Heart left ventricle (tissue), 16 donors: Measurements from ENCODE around the gene COMMD1. TPM values are rescaled to one million over a fixed set of nuclear protein-coding genes. Genes with fewer than 3 reads are reported as not detected.
A peak's percentile ranks its signal among the peaks of the same experiment; 100 is the strongest.
"Not testable (repeated sequence)": the region's sequence is repeated elsewhere in the genome, so short reads cannot be mapped to it uniquely, and the experiment has no call there.

Experiments
- ATAC-seq, 4 donors: fragments of 200-7000 bp; cut with Tn5 transposase; one replicate each; pipeline ENCODE4 v1.9.1; 2020 to 2022; ENCODE audit warnings: moderate library complexity in 4 of 4, mild to moderate bottlenecking in 3 of 4, moderate number of reproducible peaks in 1 of 4
- DNase-seq, 5 donors: peaks; one replicate each; pipeline ENCODE4 v3.0.0-alpha.2; 2020
- H3K27ac ChIP-seq, 12 donors: fragments of 200-600 bp; sonication (generic) in 4 of 12; one replicate each; pipeline versions ENCODE4 v1.5.0 to v1.8.0; 2016 to 2022; ENCODE audit warnings: mild to moderate bottlenecking in 2 of 12
- H3K27me3 ChIP-seq, 9 donors: fragments of 200-600 bp; sonication (generic) in 2 of 9; one replicate each; pipeline versions ENCODE4 v1.5.1 to v1.8.0; 2016 to 2022; ENCODE audit warnings: mild to moderate bottlenecking in 3 of 9
- H3K36me3 ChIP-seq, 9 donors: fragments of 200-600 bp; sonication (generic) in 2 of 9; one replicate each; pipeline versions ENCODE4 v1.5.0 to v1.8.0; 2018 to 2022; ENCODE audit warnings: mild to moderate bottlenecking in 2 of 9
- H3K4me1 ChIP-seq, 12 donors: fragments of 200-600 bp; sonication (generic) in 4 of 12; one replicate each; pipeline versions ENCODE4 v1.5.0 to v1.8.0; 2016 to 2022; ENCODE audit warnings: mild to moderate bottlenecking in 3 of 12
- H3K4me3 ChIP-seq, 12 donors: fragments of 200-600 bp; sonication (generic) in 4 of 12; one replicate each; pipeline versions ENCODE4 v1.5.0 to v1.8.0; 2017 to 2022; ENCODE audit warnings: mild to moderate bottlenecking in 9 of 12, moderate library complexity in 4 of 12
- H3K9me3 ChIP-seq, 12 donors: fragments of 200-600 bp; sonication (generic) in 4 of 12; one replicate each; pipeline versions ENCODE4 v1.5.0 to v1.8.0; 2016 to 2022; ENCODE audit warnings: mild to moderate bottlenecking in 1 of 12
- CTCF ChIP-seq, 12 donors: fragments of 200-600 bp; sonication (generic) in 4 of 12; IDR thresholded peaks; one replicate each; pipeline versions ENCODE4 v1.5.0 to v1.8.0; 2018 to 2022; ENCODE audit warnings: antibody characterized with exemption in 12 of 12, mild to moderate bottlenecking in 5 of 12
- POLR2A ChIP-seq, 2 donors: fragments of 450-650 bp; IDR thresholded peaks; one replicate each; pipeline ENCODE4 v1.6.1; 2017; ENCODE audit warnings: antibody characterized with exemption in 2 of 2, mild to moderate bottlenecking in 2 of 2, moderate library complexity in 2 of 2
- WGBS, 4 donors: extraction: QIAGEN DNeasy Blood & Tissue Kit in 2 of 4; methylation state at CpG; one replicate each; pipeline versions ENCODE4 v1.1.5 to v1.1.7; 2013 to 2018; 5-methylcytosine and 5-hydroxymethylcytosine counted together
- intact Hi-C, 10 donors: fragments of 100-400 bp; cut with DNase I; formaldehyde crosslinking; loops; one replicate each; pipeline versions ENCODE4 v1.11.1 to v1.14.2; 2022
- polyA plus RNA-seq, 2 donors: library from polyadenylated mRNA; stranded (reverse); fragments of 200-250 nt; gene quantifications; one replicate each; pipeline ENCODE4 v1.2.3, GENCODE V29; 2013
- total RNA-seq, 9 donors: library from RNA; depleted of rRNA in 2 of 9; stranded (reverse); fragments of >200 nt in 2 of 9; fragmentation: NEBNext Ultra II Directional in 3 of 9; extraction: Animal tissue kit (Norgen Biotek cat#: 25700) in 3 of 9; gene quantifications; one replicate each; pipeline versions ENCODE4 v1.1.0 to v1.2.4, GENCODE V29; 2016 to 2023
- donor health status: ischemic (EF 13 %, LVEDD 7.1; RV severe dilation, severe dysfunction).
- donor health status: healthy with polysubstance abuse.
- donor health status: DM: no; HTN: yes; CAD: no.
- donor health status: DM: no; HTN: no; CAD: no.
- donor health status: ischemic (EF 25% LVEDD 6.9; RV normal size, moderate dysfunction).
- donor health status: ischemic (EF 25% LVEDD 5.7; RV mildly dilated, moderate dysfunction).
- donor health status: healthy.
- donor health status: DM: yes; HTN: yes; CAD: no.
- donor health status: ischemic (EF 35%, LVEDD 5.7; RV mildly dilated, moderate dysfunction).
- donor health status: nonischemic (EF 11% LVEDD 7.7; RV severe dilation, severe dysfunction).
- donor health status: DM: yes; HTN: yes; CAD: no.
- donor health status: PGD.
- donor health status: ischemic (EF 29% LVEDD 5.4; RV normal size, mild dysfunction).
- donor health status: nonischemic (EF 23%, LVEDD 6.1; RV moderate dilation, normal function).

The COMMD1 gene
- total and polyA plus RNA-seq, 11 donors = 50.1 to 99.5 (median 69.3) TPM

- Histone ChIP-seq H3K27ac (no peak overlapping the region), H3K9me3 (no peaks in the 10 kb centered on the region), H3K4me3 (no peak overlapping the region), H3K36me3 (peaks cover 0 to 8% (median 0%) of the 10 kb centered on the region in 9 donors), H3K27me3 (no peaks in the 10 kb centered on the region), H3K4me1 (peaks cover 0 to 18% (median 3%) of the 10 kb centered on the region in 12 donors)
- WGBS, 4 donors = 89 to 95% (median 94%) methylated on average over 8 of the region's 8 CpGs
- TF ChIP-seq CTCF (IDR thresholded peaks at IDR 0.05) (no peak), POLR2A (IDR thresholded peaks at IDR 0.05) (no peak)
- DNase-seq = no peak
- intact Hi-C loops = loop anchor here in 3 of 10 donors (5.0 to 10.0 kb wide), 3 partner anchors 184 to 414 kb away; partner anchors contain the start of gene B3GNT2 (in 1 of the 3)
- no peak for ATAC-seq
These were observed 93.0 kb downstream of the COMMD1 start for GRCh38 chr2:61998426-61998825.

- Histone ChIP-seq H3K9me3 (no peaks in the 10 kb centered on the region), H3K4me1 (peaks cover 0 to 6% (median 0%) of the 10 kb centered on the region in 12 donors), H3K4me3 (no peak overlapping the region), H3K36me3 (peaks cover 0 to 13% (median 0%) of the 10 kb centered on the region in 9 donors), H3K27ac (no peak overlapping the region), H3K27me3 (no peaks in the 10 kb centered on the region)
- intact Hi-C loops = no loop called here
- no peak for ATAC-seq
- no peak for TF ChIP-seq CTCF (IDR thresholded peaks at IDR 0.05)
- TF ChIP-seq POLR2A (IDR thresholded peaks at IDR 0.05) = no peak
- WGBS, 4 donors = 83 to 95% (median 92%) methylated on average over 5 of the region's 5 CpGs
- no peak for DNase-seq
These were observed 95.1 kb downstream of the COMMD1 start for GRCh38 chr2:62000538-62000937.

GRCh38 chr2:62001431-62001830 is 96.0 kb downstream of the COMMD1 start:
- Histone ChIP-seq H3K36me3 (peaks cover 0 to 13% (median 0%) of the 10 kb centered on the region in 9 donors), H3K27ac (no peak overlapping the region), H3K4me1 (peaks cover 0 to 5% (median 0%) of the 10 kb centered on the region in 12 donors), H3K4me3 (no peak overlapping the region), H3K27me3 (no peaks in the 10 kb centered on the region), H3K9me3 (no peaks in the 10 kb centered on the region)
- intact Hi-C loops = no loop called here
- DNase-seq (no peak), ATAC-seq (no peak)
- no peak for TF ChIP-seq POLR2A (IDR thresholded peaks at IDR 0.05)
- no peak for TF ChIP-seq CTCF (IDR thresholded peaks at IDR 0.05)

- H3K27me3 ChIP-seq, H3K9me3 ChIP-seq, DNase-seq, intact Hi-C loops, ATAC-seq, H3K4me3 ChIP-seq: not testable (repeated sequence)
- Histone ChIP-seq H3K36me3 (peaks cover 0 to 13% (median 0%) of the 10 kb centered on the region in 9 donors), H3K4me1 (peaks cover 0 to 22% (median 0%) of the 10 kb centered on the region in 12 donors), H3K27ac (peak overlapping the region in 4 of 12 donors; percentile 42 to 83 (median 60))
- WGBS, 4 donors = 81 to 97% (median 94%) methylated on average over 5 of the region's 5 CpGs
These were observed 99.0 kb downstream of the COMMD1 start for GRCh38 chr2:62004428-62004827.

GRCh38 chr2:62007555-62007954 is 102.1 kb downstream of the COMMD1 start:
- TF ChIP-seq POLR2A (IDR thresholded peaks at IDR 0.05) (no peak), CTCF (IDR thresholded peaks at IDR 0.05) (no peak)
- WGBS, 4 donors = 91 to 93% (median 92%) methylated on average over 3 of the region's 3 CpGs
- no peaks in the 10 kb centered on the region for H3K9me3 ChIP-seq
- peaks cover 0 to 26% (median 2%) of the 10 kb centered on the region in 12 donors for H3K4me1 ChIP-seq
- no peak overlapping the region for H3K4me3 ChIP-seq
- peaks cover 0 to 5% (median 0%) of the 10 kb centered on the region in 9 donors for H3K36me3 ChIP-seq
- intact Hi-C loops = loop anchor here in 2 of 10 donors (5.0 kb wide), 2 partner anchors 40 to 190 kb away; partner anchors contain the start of gene B3GNT2 (in 1 of the 2)
- no peaks in the 10 kb centered on the region for H3K27me3 ChIP-seq
- DNase-seq = no peak
- ATAC-seq = no peak
- H3K27ac ChIP-seq = peak overlapping the region in 3 of 12 donors; percentile 34 to 56 (median 36)
